ENCODE measurements around the gene FA2H.
"Not testable (repeated sequence)": the region's sequence is repeated elsewhere in the genome, so short reads cannot be mapped to it uniquely, and the experiment has no call there.

The FA2H gene

DNA sequence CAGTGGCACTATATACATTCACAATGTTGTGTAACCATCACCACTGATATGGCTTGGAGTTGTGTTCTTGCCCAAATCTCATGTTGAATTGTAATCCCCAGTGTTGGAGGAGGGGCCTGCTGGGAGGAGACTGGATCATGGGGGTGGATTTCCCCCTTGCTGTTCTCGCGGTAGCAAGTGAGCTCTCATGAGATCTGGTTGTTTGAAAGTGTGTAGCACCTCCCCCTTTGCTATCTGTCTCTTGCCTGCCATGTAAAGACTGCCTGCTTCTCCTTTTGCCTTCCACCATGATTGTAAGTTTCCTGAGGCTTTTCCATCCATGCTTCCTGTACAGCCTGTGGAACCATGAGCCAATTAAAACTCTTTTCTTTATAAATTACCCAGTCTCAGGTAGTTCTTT is 17.1 kb upstream of the FA2H start:
- H3K79me2 ChIP-seq (ENCODE audit: control insufficient read depth, insufficient read depth, low read length, poor library complexity); H4K91ac ChIP-seq (ENCODE audit: low read depth, low read length); H3K23ac ChIP-seq (ENCODE audit: low read length); H3K36me3 ChIP-seq (ENCODE audit: control insufficient read depth in 1 of 2, insufficient read depth in 2 of 2, low read length in 2 of 2); H3K9ac ChIP-seq (ENCODE audit: low read length); H3K4me1 ChIP-seq (ENCODE audit: control insufficient read depth in 1 of 2, insufficient read depth in 2 of 2, low read length in 2 of 2); H3K27me3 ChIP-seq (ENCODE audit: insufficient read depth, low read length); H2AK5ac ChIP-seq (ENCODE audit: low read length); H2BK120ac ChIP-seq (ENCODE audit: insufficient read depth, low read length, poor library complexity); H3K4ac ChIP-seq (ENCODE audit: low read depth, low read length); H2AFZ ChIP-seq (ENCODE audit: insufficient read depth, low read length, poor library complexity); H4K12ac ChIP-seq (ENCODE audit: low read depth, low read length); H3K27ac ChIP-seq (ENCODE audit: low read depth, low read length); H3K79me1 ChIP-seq (ENCODE audit: low read length); H3K14ac ChIP-seq (ENCODE audit: low read length); H2BK12ac ChIP-seq (ENCODE audit: low read length); H2BK5ac ChIP-seq (ENCODE audit: low read depth, low read length, poor library complexity); DNase-seq; H3K18ac ChIP-seq (ENCODE audit: low read length); H3K9me3 ChIP-seq (ENCODE audit: insufficient read depth, low read depth, low read length); H3K4me2 ChIP-seq (ENCODE audit: low read length); H4K8ac ChIP-seq (ENCODE audit: low read depth, low read length); H3K4me3 ChIP-seq (ENCODE audit: low read depth, low read length): not testable (repeated sequence)
- no CpG with 5 or more reads among the region's 2 CpGs for WGBS (ENCODE audit: extremely low coverage, insufficient coverage, insufficient read length)

DNA sequence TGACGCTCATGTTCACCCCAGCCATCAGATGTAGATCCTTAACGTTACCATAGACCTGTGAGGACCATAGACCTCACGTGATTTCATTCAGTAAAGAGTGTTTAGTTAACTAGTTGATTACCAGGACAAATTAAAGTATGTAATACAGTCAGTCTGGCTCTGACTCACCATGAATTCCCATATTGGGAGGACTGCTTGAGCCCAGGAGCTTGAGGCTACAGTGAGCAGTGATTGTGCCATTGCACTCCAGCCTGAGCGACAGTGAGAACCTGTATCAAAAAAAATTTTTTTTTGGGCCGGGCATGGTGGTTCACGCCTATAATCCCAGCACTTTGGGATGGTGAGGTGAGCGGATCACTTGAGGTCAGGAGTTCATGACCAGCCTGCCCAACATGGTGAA is 13.5 kb upstream of the FA2H start:
- no peak overlapping the region for H3K9ac ChIP-seq (ENCODE audit: low read length)
- H3K4me2 ChIP-seq (ENCODE audit: low read length), result no peak overlapping the region
- H3K4me3 ChIP-seq (ENCODE audit: low read depth, low read length), result no peak overlapping the region
- H3K18ac ChIP-seq (ENCODE audit: low read length), result no peak overlapping the region
- no peak overlapping the region for H4K12ac ChIP-seq (ENCODE audit: low read depth, low read length)
- H2BK5ac ChIP-seq (ENCODE audit: low read depth, low read length, poor library complexity), result no peak overlapping the region
- H3K4ac ChIP-seq (ENCODE audit: low read depth, low read length), result no peak overlapping the region
- H3K79me2 ChIP-seq (ENCODE audit: control insufficient read depth, insufficient read depth, low read length, poor library complexity), result no peaks in the 10 kb centered on the region
- no peak overlapping the region for H2BK120ac ChIP-seq (ENCODE audit: insufficient read depth, low read length, poor library complexity)
- no peak overlapping the region for H3K27ac ChIP-seq (ENCODE audit: low read depth, low read length)
- no peak overlapping the region for H3K23ac ChIP-seq (ENCODE audit: low read length)
- H3K9me3 ChIP-seq (ENCODE audit: insufficient read depth, low read depth, low read length), result no peaks in the 10 kb centered on the region
- no peak overlapping the region for H2BK12ac ChIP-seq (ENCODE audit: low read length)
- no peaks in the 10 kb centered on the region for H3K4me1 ChIP-seq (ENCODE audit: control insufficient read depth in 1 of 2, insufficient read depth in 2 of 2, low read length in 2 of 2)
- no peak overlapping the region for H3K14ac ChIP-seq (ENCODE audit: low read length)
- no peak overlapping the region for H4K91ac ChIP-seq (ENCODE audit: low read depth, low read length)
- no peak overlapping the region for H2AK5ac ChIP-seq (ENCODE audit: low read length)
- no peak overlapping the region for H4K8ac ChIP-seq (ENCODE audit: low read depth, low read length)
- no peak overlapping the region for H2AFZ ChIP-seq (ENCODE audit: insufficient read depth, low read length, poor library complexity)
- H3K27me3 ChIP-seq (ENCODE audit: insufficient read depth, low read length), result no peaks in the 10 kb centered on the region
- H3K79me1 ChIP-seq (ENCODE audit: low read length), result no peaks in the 10 kb centered on the region
- H3K36me3 ChIP-seq (ENCODE audit: control insufficient read depth in 1 of 2, insufficient read depth in 2 of 2, low read length in 2 of 2), result no peaks in the 10 kb centered on the region
- WGBS (ENCODE audit: extremely low coverage, insufficient coverage, insufficient read length), result no CpG with 5 or more reads among the region's 7 CpGs
- no peak for DNase-seq

DNA sequence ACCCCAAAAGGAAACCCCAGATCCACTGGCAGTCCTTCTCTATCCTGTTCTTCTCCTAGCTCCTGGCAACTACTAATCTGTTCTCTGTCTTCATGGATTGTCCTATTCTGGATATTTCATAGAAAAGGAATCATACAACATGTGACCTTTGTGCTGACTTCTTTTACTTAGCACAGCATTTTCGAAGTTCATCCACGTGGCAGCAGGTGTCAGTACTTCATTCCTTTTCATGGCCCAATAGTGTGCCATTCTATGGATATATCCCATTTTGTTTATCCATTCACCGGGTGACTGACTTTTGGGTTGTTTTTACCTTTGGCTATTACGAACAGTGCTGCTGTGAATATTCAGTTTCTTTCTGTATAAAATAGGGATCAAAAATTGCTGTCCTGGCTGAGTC is 10.4 kb upstream of the FA2H start:
- H4K91ac ChIP-seq (ENCODE audit: low read depth, low read length), result no peak overlapping the region
- H2BK120ac ChIP-seq (ENCODE audit: insufficient read depth, low read length, poor library complexity), result no peak overlapping the region
- H3K14ac ChIP-seq (ENCODE audit: low read length), result no peak overlapping the region
- H4K8ac ChIP-seq (ENCODE audit: low read depth, low read length), result no peak overlapping the region
- no peak overlapping the region for H3K4ac ChIP-seq (ENCODE audit: low read depth, low read length)
- no peak overlapping the region for H3K4me3 ChIP-seq (ENCODE audit: low read depth, low read length)
- no peak overlapping the region for H2BK5ac ChIP-seq (ENCODE audit: low read depth, low read length, poor library complexity)
- no peak overlapping the region for H3K4me2 ChIP-seq (ENCODE audit: low read length)
- no CpG with 5 or more reads among the region's 4 CpGs for WGBS (ENCODE audit: extremely low coverage, insufficient coverage, insufficient read length)
- no peak overlapping the region for H2BK12ac ChIP-seq (ENCODE audit: low read length)
- H2AK5ac ChIP-seq (ENCODE audit: low read length), result no peak overlapping the region
- no peak overlapping the region for H3K18ac ChIP-seq (ENCODE audit: low read length)
- H3K23ac ChIP-seq (ENCODE audit: low read length), result no peak overlapping the region
- no peaks in the 10 kb centered on the region for H3K9me3 ChIP-seq (ENCODE audit: insufficient read depth, low read depth, low read length)
- H3K27me3 ChIP-seq (ENCODE audit: insufficient read depth, low read length), result no peaks in the 10 kb centered on the region
- no peak overlapping the region for H3K9ac ChIP-seq (ENCODE audit: low read length)
- no peak overlapping the region for H2AFZ ChIP-seq (ENCODE audit: insufficient read depth, low read length, poor library complexity)
- H4K12ac ChIP-seq (ENCODE audit: low read depth, low read length), result no peak overlapping the region
- H3K4me1 ChIP-seq (ENCODE audit: control insufficient read depth in 1 of 2, insufficient read depth in 2 of 2, low read length in 2 of 2), result no peaks in the 10 kb centered on the region
- no peak for DNase-seq
- H3K27ac ChIP-seq (ENCODE audit: low read depth, low read length), result no peak overlapping the region
- H3K79me1 ChIP-seq (ENCODE audit: low read length), result no peaks in the 10 kb centered on the region
- no peaks in the 10 kb centered on the region for H3K79me2 ChIP-seq (ENCODE audit: control insufficient read depth, insufficient read depth, low read length, poor library complexity)
- H3K36me3 ChIP-seq (ENCODE audit: control insufficient read depth in 1 of 2, insufficient read depth in 2 of 2, low read length in 2 of 2), result no peaks in the 10 kb centered on the region

DNA sequence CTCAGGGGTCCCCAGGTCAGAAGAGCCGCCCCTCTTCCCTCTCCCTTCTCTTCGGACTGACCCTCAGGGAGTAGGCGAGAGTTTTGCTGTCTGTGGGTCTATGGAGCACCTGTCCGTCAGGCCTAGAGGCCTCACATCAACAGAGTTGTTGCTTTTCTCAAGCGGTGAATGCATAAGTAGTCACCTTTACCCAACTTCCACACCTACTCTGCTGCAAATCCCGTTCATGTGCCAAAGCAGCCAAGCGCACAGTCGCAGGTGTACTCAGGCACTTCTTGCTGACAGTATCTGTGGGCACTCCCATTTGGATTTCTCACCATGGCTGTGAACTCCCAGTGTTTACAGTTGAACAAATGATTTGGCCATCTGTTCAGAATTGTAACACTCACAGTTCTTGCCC is 4.0 kb upstream of the FA2H start:
- Histone ChIP-seq H3K9ac (ENCODE audit: low read length) (no peak overlapping the region), H3K4me1 (ENCODE audit: control insufficient read depth in 1 of 2, insufficient read depth in 2 of 2, low read length in 2 of 2) (peaks cover 3 to 9% of the 10 kb centered on the region in 2 experiments), H4K91ac (ENCODE audit: low read depth, low read length) (no peak overlapping the region), H3K79me1 (ENCODE audit: low read length) (no peaks in the 10 kb centered on the region), H4K12ac (ENCODE audit: low read depth, low read length) (no peak overlapping the region), H3K27me3 (ENCODE audit: insufficient read depth, low read length) (peaks cover 2% of the 10 kb centered on the region), H2AK5ac (ENCODE audit: low read length) (no peak overlapping the region), H2BK12ac (ENCODE audit: low read length) (no peak overlapping the region), H3K4me3 (ENCODE audit: low read depth, low read length) (no peak overlapping the region), H2BK120ac (ENCODE audit: insufficient read depth, low read length, poor library complexity) (no peak overlapping the region), H3K4ac (ENCODE audit: low read depth, low read length) (no peak overlapping the region), H3K79me2 (ENCODE audit: control insufficient read depth, insufficient read depth, low read length, poor library complexity) (no peaks in the 10 kb centered on the region), H3K18ac (ENCODE audit: low read length) (no peak overlapping the region), H3K9me3 (ENCODE audit: insufficient read depth, low read depth, low read length) (no peaks in the 10 kb centered on the region), H4K8ac (ENCODE audit: low read depth, low read length) (no peak overlapping the region), H3K4me2 (ENCODE audit: low read length) (no peak overlapping the region), H2BK5ac (ENCODE audit: low read depth, low read length, poor library complexity) (no peak overlapping the region), H3K14ac (ENCODE audit: low read length) (no peak overlapping the region), H2AFZ (ENCODE audit: insufficient read depth, low read length, poor library complexity) (no peak overlapping the region), H3K36me3 (ENCODE audit: control insufficient read depth in 1 of 2, insufficient read depth in 2 of 2, low read length in 2 of 2) (no peaks in the 10 kb centered on the region), H3K23ac (ENCODE audit: low read length) (no peak overlapping the region), H3K27ac (ENCODE audit: low read depth, low read length) (no peak overlapping the region)
- no peak for DNase-seq
- no CpG with 5 or more reads among the region's 8 CpGs for WGBS (ENCODE audit: extremely low coverage, insufficient coverage, insufficient read length)
